BE2C (cell line): ENCODE results near the gene OR7G3.

Experiments used
- DNase-seq: peaks from one replicate; pipeline ENCODE4 v3.0.0-alpha.2; 2020
- H3K27me3 ChIP-seq: fragments of 250-450 bp; sonication (Bioruptor Pico); 2 replicates; pipeline ENCODE4 v1.5.1; 2020; ENCODE audit warnings: mild to moderate bottlenecking
- H3K36me3 ChIP-seq: fragments of 250-450 bp; sonication (Bioruptor Pico); 2 replicates; pipeline ENCODE4 v1.5.1; 2020; ENCODE audit warnings: mild to moderate bottlenecking
- H3K4me1 ChIP-seq: fragments of 250-450 bp; sonication (Bioruptor Pico); 2 replicates; pipeline ENCODE4 v1.5.1; 2020
- H3K4me3 ChIP-seq: 2 replicates; pipeline ENCODE4 v1.5.1; 2011; ENCODE audit warnings: low read depth, low read length
- H3K9me3 ChIP-seq: fragments of 250-450 bp; sonication (Bioruptor Pico); 2 replicates; pipeline ENCODE4 v1.5.1; 2020
- TF ChIP-seq, protein P1 (sequence below): IDR thresholded peaks from 2 replicates; pipeline ENCODE4 v1.5.1; 2012; ENCODE audit warnings: mild to moderate bottlenecking, low read depth, low read length

The OR7G3 gene

DNA sequence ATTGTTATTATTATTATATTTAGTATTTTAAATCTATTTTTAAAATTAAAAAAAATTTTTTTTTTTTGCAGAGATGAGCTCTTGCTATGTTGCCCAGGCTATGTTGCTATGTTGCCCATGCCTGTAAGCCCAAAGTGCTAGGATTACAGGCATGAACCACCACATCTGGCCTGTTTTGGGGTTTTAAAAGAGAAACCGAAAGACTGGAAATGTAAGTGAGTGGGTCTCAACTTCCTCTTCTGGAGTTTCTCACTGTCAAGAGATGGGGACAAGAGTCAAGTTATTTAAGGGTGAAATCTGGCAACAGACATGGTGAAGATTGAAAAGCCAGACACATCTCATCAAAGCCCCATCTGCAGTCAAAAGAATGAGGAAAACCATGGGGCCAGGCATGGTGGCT is 4.2 kb upstream of the OR7G3 start:
- DNase-seq: no peak
- Histone ChIP-seq H3K9me3 (no peaks in the 10 kb centered on the region), H3K27me3 (peaks cover 9% of the 10 kb centered on the region), H3K4me1 (no peaks in the 10 kb centered on the region), H3K36me3 (no peaks in the 10 kb centered on the region), H3K4me3 (no peak overlapping the region)
- TF ChIP-seq, protein P1, sequence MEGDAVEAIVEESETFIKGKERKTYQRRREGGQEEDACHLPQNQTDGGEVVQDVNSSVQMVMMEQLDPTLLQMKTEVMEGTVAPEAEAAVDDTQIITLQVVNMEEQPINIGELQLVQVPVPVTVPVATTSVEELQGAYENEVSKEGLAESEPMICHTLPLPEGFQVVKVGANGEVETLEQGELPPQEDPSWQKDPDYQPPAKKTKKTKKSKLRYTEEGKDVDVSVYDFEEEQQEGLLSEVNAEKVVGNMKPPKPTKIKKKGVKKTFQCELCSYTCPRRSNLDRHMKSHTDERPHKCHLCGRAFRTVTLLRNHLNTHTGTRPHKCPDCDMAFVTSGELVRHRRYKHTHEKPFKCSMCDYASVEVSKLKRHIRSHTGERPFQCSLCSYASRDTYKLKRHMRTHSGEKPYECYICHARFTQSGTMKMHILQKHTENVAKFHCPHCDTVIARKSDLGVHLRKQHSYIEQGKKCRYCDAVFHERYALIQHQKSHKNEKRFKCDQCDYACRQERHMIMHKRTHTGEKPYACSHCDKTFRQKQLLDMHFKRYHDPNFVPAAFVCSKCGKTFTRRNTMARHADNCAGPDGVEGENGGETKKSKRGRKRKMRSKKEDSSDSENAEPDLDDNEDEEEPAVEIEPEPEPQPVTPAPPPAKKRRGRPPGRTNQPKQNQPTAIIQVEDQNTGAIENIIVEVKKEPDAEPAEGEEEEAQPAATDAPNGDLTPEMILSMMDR: no peak

DNA sequence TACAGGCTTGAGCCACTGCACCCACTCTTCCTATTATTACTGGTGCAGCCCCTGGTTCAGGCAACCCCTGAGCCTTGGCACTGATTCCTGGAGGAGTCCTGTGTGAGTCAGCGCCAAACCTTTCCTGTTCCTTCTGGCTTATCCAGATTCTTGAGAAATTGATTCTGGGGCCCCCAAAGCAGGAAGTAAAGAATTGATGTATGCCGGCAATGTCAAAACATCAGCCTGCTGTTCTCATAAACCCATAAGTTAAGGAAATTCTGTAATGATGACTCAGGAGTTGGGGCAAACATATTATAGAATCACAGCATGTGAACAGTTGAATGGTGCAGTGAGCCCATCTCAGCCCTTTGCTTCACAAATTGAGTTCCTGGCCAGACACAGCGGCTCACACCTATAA is 1.4 kb upstream of the OR7G3 start:
- Histone ChIP-seq H3K9me3 (no peaks in the 10 kb centered on the region), H3K27me3 (peaks cover 6% of the 10 kb centered on the region), H3K4me1 (no peaks in the 10 kb centered on the region), H3K36me3 (no peaks in the 10 kb centered on the region), H3K4me3 (no peak overlapping the region)
- DNase-seq: no peak
- TF ChIP-seq, protein P1: no peak

DNA sequence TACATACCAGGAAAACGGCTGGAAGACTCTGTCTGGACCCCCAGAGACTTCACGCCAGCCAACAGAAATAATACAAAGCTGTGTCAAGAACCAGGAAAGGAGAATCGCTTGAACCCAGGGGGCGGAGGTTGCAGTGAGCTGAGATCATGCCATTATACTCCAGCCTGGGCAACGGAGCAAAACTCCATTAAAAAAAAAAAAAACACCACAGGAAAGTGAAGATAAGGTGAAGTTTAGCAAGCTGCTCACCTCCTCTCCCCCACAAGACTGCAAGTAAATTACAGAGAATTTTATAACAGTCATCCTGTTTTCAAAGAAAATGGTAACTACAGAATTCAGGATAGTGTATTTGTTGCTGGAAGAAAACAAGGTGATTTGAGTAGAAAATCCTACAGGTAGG is 10.2 kb downstream of the OR7G3 start:
- Histone ChIP-seq H3K36me3 (no peaks in the 10 kb centered on the region), H3K27me3 (peaks cover 4% of the 10 kb centered on the region), H3K9me3 (no peaks in the 10 kb centered on the region), H3K4me1 (no peaks in the 10 kb centered on the region), H3K4me3 (no peak overlapping the region)
- TF ChIP-seq, protein P1: no peak
- DNase-seq: no peak

DNA sequence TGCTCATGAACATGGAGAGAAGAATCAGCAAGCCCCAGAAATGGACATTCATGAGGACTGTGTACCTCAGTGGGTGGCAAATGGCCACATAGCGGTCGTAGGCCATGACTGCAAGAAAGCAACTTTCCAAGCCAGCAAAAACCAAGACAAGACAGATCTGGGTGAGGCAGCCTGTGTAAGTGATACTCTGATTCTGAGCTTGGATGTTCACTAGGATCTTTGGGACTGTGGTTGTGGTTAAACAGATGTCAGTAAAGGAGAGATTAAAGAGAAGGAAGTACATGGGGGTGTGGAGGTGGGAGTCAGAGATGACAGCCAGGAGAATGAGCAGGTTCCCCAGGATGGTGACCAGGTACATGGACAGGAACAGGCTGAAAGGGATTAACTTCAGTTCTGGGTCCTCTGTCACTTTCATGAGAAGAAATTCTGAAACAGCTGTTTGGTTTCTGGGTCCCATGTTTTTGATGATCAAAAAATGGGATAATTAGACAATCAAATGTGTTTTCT is 11.4 kb downstream of the OR7G3 start, which contains the start of gene OR7G1:
Gene OR7G1, minus strand, starts transcription at position 457 of the 507 bp plus-strand sequence. Its CDS starts 0 bp downstream, at position 457.
- Histone ChIP-seq H3K4me1 (no peaks in the 10 kb centered on the region), H3K9me3 (no peaks in the 10 kb centered on the region), H3K36me3 (no peaks in the 10 kb centered on the region), H3K27me3 (peaks cover 4% of the 10 kb centered on the region), H3K4me3 (no peak within 1 kb of the TSS)
- TF ChIP-seq, protein P1: no peak
- DNase-seq: no peak

DNA sequence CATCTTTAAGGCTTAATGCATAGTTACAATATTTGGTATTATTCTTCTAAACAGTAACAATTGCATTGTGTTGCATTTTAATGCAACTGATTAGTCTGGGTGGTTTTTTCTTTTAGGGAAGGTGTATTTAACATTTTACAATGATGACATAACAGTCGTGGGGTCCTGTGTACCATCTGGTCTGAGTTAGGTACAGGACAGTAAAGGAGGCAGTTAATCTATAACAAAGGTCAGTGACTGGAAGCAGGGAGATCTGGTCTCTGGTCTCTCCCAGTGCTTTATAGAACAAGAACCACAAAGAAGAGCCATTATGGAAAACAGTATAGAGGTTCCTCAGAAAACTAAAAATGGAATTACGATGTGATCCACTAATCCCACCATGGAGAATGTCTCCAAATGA is 16.8 kb downstream of the OR7G3 start:
- peaks cover 2% of the 10 kb centered on the region for H3K27me3 ChIP-seq
- H3K4me3 ChIP-seq: no peak overlapping the region
- no peaks in the 10 kb centered on the region for H3K9me3 ChIP-seq
- no peak for DNase-seq
- H3K4me1 ChIP-seq: no peaks in the 10 kb centered on the region
- no peaks in the 10 kb centered on the region for H3K36me3 ChIP-seq
- TF ChIP-seq, protein P1: no peak

DNA sequence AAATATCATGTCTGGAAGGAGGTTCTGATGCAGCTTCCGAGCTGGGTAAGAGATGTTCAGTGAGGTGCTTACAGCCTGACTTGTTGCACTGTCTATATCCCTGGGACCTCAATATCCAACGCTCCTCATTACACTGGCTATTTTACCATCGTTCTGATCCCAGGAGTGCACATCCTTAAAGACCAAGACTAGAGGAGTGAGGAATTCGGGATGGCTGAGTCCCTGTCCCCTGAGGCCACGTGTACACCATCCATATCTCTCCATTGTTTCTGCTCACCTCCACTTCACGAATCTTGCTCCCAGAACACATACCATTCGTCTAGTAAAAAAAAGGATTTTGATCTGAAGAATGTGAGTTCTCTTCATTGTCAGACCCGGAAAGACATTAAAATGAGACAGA is 19.4 kb downstream of the OR7G3 start, which contains the start of gene OR7G2:
Gene OR7G2, minus strand, starts transcription at position 101 of the 400 bp plus-strand sequence. CDS start 4,232 bp downstream, outside the sequence.
- no peak for DNase-seq
- TF ChIP-seq, protein P1: no peak
- H3K36me3 ChIP-seq: no peaks in the 10 kb centered on the region
- no peak within 1 kb of the TSS for H3K4me3 ChIP-seq
- H3K27me3 ChIP-seq: no peaks in the 10 kb centered on the region
- no peaks in the 10 kb centered on the region for H3K9me3 ChIP-seq
- H3K4me1 ChIP-seq: no peaks in the 10 kb centered on the region
